GM19455 (cell line): ENCODE data around the gene OR4Q3.
"Not testable (repeated sequence)": the region's sequence is repeated elsewhere in the genome, so short reads cannot be mapped to it uniquely, and the experiment has no call there.

Experiments
- ATAC-seq: cut with Tn5 transposase; IDR thresholded peaks from one replicate; pipeline ENCODE4 v1.9.1; 2021; ENCODE audit not compliant: unreplicated experiment

OR4Q3 gene

GRCh38 chr14:19743256-19743655 is at the start of gene OR4Q3:
Gene OR4Q3 (plus strand): TSS chr14:19743571.
- ATAC-seq, result no peak

GRCh38 chr14:19729359-19729758 is 14.0 kb upstream of the OR4Q3 start:
- ATAC-seq, result no peak

GRCh38 chr14:19729763-19730162 is 13.6 kb upstream of the OR4Q3 start:
- ATAC-seq, result no peak

- ATAC-seq, result not testable (repeated sequence)
Observed at GRCh38 chr14:19733893-19734292, 9.5 kb upstream of the OR4Q3 start.

GRCh38 chr14:19752316-19752715 is 8.9 kb downstream of the OR4Q3 start:
- not testable (repeated sequence) for ATAC-seq

GRCh38 chr14:19754172-19754571 is 10.8 kb downstream of the OR4Q3 start:
- ATAC-seq, result no peak

- ATAC-seq, result not testable (repeated sequence)
Observed at GRCh38 chr14:19771491-19771890, 28.1 kb downstream of the OR4Q3 start.

GRCh38 chr14:19771895-19772430 is 28.6 kb downstream of the OR4Q3 start:
- no peak for ATAC-seq

GRCh38 chr14:19772454-19772853 is 29.1 kb downstream of the OR4Q3 start:
- ATAC-seq, result not testable (repeated sequence)

GRCh38 chr14:19773204-19773603 is 29.8 kb downstream of the OR4Q3 start, which contains the start of gene OR4M1:
Gene OR4M1 (plus strand): TSS chr14:19773504. CDS start chr14:19780323, 6,819 bp downstream.
- not testable (repeated sequence) for ATAC-seq

- no peak for ATAC-seq
Observed at GRCh38 chr14:19775587-19775986, 32.2 kb downstream of the OR4Q3 start.

GRCh38 chr14:19785848-19786247 is 42.5 kb downstream of the OR4Q3 start:
- ATAC-seq, result not testable (repeated sequence)

- ATAC-seq, result not testable (repeated sequence)
Observed at GRCh38 chr14:19787318-19787717, 43.9 kb downstream of the OR4Q3 start.

GRCh38 chr14:19788150-19788549 is 44.8 kb downstream of the OR4Q3 start:
- not testable (repeated sequence) for ATAC-seq

- ATAC-seq, result not testable (repeated sequence)
Observed at GRCh38 chr14:19796520-19797108, 53.2 kb downstream of the OR4Q3 start.
